NB4 (cell line): ENCODE measurements around the gene VWA3B.

Source experiments
- MAX ChIP-seq: IDR thresholded peaks from 2 replicates; pipeline ENCODE4 v1.6.1; 2011; ENCODE audit warnings: low read depth, low read length
- POLR2A ChIP-seq: IDR thresholded peaks from 2 replicates; pipeline ENCODE4 v1.6.1; 2011; ENCODE audit warnings: mild to moderate bottlenecking; ENCODE audit not compliant: insufficient read length; ENCODE audit errors: extremely low read depth
- TF ChIP-seq, protein P1 (sequence below): IDR thresholded peaks from one replicate; pipeline ENCODE4 v1.5.1; 2012; ENCODE audit warnings: low read depth, low read length

DNA sequence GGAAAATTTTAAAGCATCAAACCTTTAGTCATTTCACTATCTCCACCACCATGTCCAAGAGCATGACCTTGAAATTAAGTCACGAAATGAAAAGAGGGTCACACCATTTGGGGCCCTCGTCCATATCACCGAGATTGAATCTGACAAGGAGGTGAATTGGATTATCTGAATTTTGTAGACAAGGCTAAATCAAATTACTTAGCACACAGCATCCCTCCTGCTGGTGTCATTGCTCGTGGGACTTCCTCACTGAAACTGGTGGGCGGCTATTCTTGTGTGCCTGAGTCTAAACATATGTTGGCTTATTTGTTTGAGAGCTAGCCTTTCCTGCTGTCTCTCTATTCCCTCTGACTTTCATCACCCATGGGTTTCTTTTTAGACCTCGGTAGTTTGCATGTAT, 194.6 kb downstream of the VWA3B start:
- TF ChIP-seq POLR2A (no peak), MAX (no peak)
- TF ChIP-seq, protein P1, sequence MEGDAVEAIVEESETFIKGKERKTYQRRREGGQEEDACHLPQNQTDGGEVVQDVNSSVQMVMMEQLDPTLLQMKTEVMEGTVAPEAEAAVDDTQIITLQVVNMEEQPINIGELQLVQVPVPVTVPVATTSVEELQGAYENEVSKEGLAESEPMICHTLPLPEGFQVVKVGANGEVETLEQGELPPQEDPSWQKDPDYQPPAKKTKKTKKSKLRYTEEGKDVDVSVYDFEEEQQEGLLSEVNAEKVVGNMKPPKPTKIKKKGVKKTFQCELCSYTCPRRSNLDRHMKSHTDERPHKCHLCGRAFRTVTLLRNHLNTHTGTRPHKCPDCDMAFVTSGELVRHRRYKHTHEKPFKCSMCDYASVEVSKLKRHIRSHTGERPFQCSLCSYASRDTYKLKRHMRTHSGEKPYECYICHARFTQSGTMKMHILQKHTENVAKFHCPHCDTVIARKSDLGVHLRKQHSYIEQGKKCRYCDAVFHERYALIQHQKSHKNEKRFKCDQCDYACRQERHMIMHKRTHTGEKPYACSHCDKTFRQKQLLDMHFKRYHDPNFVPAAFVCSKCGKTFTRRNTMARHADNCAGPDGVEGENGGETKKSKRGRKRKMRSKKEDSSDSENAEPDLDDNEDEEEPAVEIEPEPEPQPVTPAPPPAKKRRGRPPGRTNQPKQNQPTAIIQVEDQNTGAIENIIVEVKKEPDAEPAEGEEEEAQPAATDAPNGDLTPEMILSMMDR: no peak
